Mesodermal cell (in vitro differentiated cells): ENCODE results near the gene BEST1.

Source experiments
- H3K27ac ChIP-seq: 2 replicates; pipeline ENCODE4 v1.7.0; 2013; ENCODE audit warnings: mild to moderate bottlenecking, low read depth, low read length, moderate library complexity; ENCODE audit not compliant: severe bottlenecking
- H3K36me3 ChIP-seq: 2 replicates; pipeline ENCODE4 v1.7.1; 2013; ENCODE audit warnings: mild to moderate bottlenecking, low read length, moderate library complexity; ENCODE audit not compliant: control insufficient read depth, insufficient read depth
- H3K4me1 ChIP-seq: one replicate; pipeline ENCODE4 v1.7.1; 2013; ENCODE audit warnings: mild to moderate bottlenecking, low read length; ENCODE audit not compliant: insufficient read depth, control insufficient read depth, poor library complexity, severe bottlenecking
- H3K4me3 ChIP-seq: 2 replicates; pipeline ENCODE4 v1.7.0; 2013; ENCODE audit warnings: low read length, control low read depth, mild to moderate bottlenecking; ENCODE audit not compliant: insufficient read depth, poor library complexity, severe bottlenecking; ENCODE audit errors: extremely low read depth
- H3K9me3 ChIP-seq: 2 replicates; pipeline ENCODE4 v1.7.1; 2013; ENCODE audit warnings: mild to moderate bottlenecking, low read length, moderate library complexity; ENCODE audit not compliant: control insufficient read depth
- WGBS, 2 experiments: methylation state at CpG; one replicate each; pipeline ENCODE4 v1.1.5; 2013; ENCODE audit warnings: missing lambda C conversion rate in 2 of 2; ENCODE audit not compliant: insufficient coverage in 2 of 2; 5-methylcytosine and 5-hydroxymethylcytosine counted together

The BEST1 gene

DNA sequence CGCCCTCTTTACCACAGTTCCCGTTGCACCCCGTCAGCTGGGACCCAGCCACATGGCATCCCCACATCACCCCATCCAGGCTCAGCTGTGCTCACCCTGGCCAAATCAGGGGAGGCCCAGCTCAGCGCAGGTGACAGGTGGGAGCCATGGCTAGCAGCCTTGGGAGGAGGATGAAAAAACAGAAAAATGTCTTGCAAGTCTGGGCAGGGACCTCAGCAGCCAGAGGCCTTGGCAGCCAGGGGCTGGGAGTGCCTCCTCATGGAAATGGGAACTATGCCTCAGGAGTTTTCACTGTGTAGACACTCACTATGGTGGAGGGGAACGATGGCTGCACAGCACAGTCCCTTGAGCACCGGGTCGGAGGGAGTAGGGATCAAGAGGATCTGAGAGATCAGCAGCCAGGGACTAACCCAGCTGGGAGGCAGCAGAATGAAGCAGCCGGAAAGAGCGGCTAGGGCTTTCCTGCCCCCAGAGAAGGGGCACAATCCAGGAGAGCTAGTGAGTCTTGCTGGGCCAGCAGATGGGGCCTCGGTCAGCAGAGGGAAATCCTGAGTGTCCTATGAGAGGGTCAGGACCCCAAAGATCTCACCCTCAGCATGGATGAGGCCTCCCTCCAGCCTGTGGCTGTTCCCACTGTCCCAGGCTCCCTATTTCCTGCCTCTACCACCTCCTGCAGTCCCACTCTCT lies 23.5 kb downstream of the BEST1 start:
- no peaks in the 10 kb centered on the region for H3K36me3 ChIP-seq
- no peak overlapping the region for H3K4me3 ChIP-seq
- no peak overlapping the region for H3K27ac ChIP-seq
- WGBS, 2 experiments, result 87 to 91% methylated on average over 6 to 9 of the region's 10 CpGs
- peaks cover 18% of the 10 kb centered on the region for H3K4me1 ChIP-seq
- no peaks in the 10 kb centered on the region for H3K9me3 ChIP-seq

DNA sequence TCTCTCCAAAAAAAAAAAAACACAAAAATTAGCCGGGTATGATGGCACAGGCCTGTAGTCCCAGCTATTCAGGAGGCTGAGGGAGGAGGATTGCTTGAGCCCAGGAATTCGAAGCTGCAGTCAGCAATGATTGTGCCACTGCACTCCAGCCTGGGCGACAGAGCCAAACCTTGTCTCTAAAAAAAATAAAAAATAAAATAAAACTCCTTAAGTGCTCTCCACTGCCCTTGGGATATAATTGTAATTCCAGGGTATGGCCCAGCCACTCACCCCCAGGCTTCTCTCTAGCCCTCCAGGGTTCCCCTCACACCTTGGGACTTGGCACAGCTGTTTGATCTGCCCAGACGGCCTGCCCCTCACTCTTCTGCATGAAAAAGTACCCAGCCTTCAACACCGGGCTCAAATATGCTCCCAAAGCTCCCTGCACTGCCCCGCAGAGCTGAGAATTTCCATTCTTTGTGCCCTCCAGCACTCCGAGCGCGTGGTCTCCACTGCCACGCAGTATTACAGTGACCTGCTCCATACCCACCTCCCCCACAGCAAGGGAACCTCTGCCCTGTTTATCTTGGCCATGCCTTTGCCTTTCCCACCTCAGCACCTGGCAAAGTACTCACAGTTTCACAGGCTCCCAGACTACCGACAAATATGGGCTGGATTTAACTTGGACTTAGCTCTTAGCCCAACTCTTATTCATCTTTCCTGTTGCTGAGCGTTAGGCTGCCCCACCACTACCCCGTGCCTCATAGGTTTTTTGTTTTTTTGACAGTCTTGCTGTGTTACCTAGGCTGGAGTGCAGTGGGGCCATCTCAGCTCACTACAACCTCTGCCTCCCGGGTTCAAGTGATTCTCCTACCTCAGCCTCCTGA lies 24.8 kb downstream of the BEST1 start:
- Histone ChIP-seq H3K4me1 (peaks cover 17% of the 10 kb centered on the region), H3K27ac (no peak overlapping the region)
- 77 to 88% methylated on average over 9 of the region's 14 CpGs for WGBS, 2 experiments

DNA sequence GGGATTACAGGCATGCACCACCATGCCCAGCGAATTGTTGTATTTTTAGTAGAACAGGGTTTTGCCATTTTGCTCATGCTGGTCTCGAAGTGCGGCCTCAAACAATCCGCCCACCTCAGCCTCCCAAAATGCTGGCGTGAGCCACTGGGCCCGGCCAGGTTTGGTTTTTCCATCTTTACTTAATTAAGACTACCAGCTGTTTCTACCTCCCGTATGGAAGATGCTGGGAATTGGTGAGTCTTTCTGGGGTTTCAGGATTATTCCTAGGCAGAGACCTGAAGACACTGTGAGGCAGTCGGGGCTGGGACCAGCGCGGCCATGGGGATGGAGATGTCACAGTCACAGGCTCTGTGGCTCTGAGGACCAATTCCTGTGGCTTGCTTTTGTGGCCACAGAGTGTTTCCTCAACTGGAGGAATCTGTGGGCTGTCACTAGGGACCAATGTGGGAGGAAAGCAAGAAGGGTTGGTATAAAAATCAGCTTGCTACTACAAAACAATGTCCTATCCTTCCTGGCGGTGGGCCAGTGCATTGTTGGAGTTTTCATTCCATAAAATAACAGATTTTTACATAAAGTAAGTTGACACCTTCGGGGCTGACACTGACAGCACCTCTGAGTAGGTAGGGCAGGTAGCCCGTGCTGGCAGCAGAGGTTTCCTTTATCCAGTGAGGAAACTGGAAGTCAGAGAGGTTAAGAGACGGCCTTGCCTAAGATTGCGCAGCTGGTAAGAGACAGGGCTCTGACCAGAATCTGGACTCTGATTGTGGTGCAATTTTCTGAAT lies 25.7 kb downstream of the BEST1 start:
- Histone ChIP-seq H3K4me1 (peaks cover 17% of the 10 kb centered on the region), H3K36me3 (no peaks in the 10 kb centered on the region), H3K4me3 (no peak overlapping the region), H3K9me3 (no peaks in the 10 kb centered on the region), H3K27ac (no peak overlapping the region)
- WGBS, 2 experiments, result 92% methylated on average over 9 to 14 of the region's 15 CpGs

More for the DNA sequence above, 24.8 kb downstream of the BEST1 start:
- no peaks in the 10 kb centered on the region for H3K9me3 ChIP-seq
- no peaks in the 10 kb centered on the region for H3K36me3 ChIP-seq
- H3K4me3 ChIP-seq, result no peak overlapping the region

DNA sequence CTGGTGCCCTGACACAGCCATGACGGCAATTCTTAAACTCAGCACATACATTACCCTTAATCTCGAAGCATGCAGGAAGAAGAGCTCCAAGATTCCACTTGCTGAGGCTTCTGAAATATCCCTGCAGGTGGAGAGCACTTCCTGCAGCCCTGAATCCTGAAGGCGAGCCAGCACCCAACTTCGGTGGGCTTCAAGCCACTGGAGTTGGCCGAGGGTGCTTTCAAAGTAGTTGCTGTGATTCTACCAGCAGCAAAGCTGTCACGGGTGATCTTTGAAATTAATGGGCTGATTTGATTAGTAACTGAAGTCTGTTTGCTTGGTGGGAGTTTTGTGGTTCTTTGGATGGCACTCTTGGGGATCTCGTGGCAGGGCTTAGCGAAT lies 26.3 kb downstream of the BEST1 start:
- Histone ChIP-seq H3K36me3 (no peaks in the 10 kb centered on the region), H3K4me1 (peaks cover 15% of the 10 kb centered on the region), H3K27ac (no peak overlapping the region), H3K4me3 (no peak overlapping the region), H3K9me3 (no peaks in the 10 kb centered on the region)
- WGBS, 2 experiments, result 90 to 91% methylated on average over 4 to 8 of the region's 8 CpGs

DNA sequence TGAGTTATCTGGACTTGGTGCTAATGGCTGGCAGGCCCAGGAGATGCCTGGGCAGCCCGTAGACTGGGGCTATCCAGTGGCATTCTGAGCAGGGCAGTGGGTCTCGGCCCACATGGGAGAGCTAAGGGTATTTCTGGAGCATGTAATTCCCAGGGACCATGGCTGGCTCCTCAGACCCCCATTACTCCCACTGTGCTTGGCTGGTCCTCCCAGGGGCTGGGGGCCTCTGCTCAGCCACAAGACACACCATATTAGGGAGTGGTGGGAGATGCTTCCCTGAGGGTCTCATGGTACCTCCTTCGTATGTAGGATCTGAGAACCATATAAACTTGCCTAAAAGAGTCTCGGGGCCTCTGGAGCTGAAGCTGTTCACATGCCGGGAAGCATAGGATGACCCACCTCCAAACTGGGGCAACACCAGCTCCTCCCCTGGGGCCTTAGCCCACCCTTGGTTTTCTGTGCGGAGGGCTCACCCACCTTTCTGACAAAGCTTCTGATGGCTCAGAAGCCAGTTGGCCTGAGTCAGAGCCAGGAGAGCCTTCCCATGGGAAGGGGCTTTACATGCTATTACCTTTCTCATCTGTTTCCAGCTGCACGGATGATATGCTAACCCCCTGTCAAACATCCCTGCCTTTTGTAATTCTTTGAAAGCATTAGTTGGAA lies 26.8 kb downstream of the BEST1 start:
- Histone ChIP-seq H3K4me1 (peaks cover 11% of the 10 kb centered on the region), H3K9me3 (no peaks in the 10 kb centered on the region)
- 78 to 79% methylated on average over 5 of the region's 7 CpGs for WGBS, 2 experiments

DNA sequence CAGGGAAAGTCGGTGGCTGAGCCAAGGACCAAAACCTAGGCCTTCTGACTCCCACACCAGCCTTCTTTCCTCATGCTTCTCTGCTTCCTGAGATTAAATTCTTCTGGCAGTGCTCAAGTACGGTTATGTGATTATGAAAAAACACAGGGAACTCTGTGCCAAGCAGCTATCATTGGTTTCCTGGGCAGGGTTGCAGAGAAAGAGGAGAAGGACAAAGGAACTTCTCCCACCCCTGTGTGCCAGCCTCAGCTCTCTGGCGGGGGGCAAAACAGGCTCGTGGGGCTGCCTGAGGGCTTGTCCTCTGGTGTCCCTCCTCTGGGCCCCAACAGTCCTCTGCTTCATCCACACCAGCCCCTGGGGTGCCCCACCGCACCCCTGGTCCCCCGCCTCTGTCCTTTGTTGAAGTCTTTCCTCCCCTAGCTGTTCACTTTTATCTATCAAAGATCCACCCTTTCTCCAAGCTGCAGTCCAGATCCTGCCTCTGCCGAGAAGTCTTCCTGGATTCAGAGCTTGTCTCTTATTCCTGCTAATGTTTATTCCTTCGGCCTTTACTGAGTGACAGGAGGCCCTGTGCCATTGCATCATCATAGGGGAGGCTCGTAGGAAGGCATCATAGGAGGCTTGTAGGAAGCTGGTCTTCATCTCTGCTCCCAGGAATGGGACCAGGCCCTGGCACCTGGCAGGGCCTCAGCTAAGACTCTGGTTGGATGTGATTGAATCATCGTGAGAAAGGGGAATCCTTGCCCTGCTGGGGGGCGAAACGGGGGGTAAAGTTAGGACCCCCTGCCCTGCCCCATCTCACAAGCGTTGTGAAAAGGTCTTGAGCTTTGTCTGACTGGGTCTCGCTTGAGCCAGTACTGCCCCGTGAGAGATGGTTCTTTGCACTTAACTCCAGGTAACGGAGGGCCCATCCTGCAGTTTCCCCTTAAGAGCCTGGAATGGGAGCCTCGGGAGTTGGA lies 28.8 kb downstream of the BEST1 start:
- WGBS, 2 experiments, result 89% methylated on average over 12 to 16 of the region's 17 CpGs
- Histone ChIP-seq H3K36me3 (no peaks in the 10 kb centered on the region), H3K4me3 (no peak overlapping the region), H3K4me1 (no peaks in the 10 kb centered on the region), H3K9me3 (no peaks in the 10 kb centered on the region), H3K27ac (no peak overlapping the region)

More for the DNA sequence above, 26.8 kb downstream of the BEST1 start:
- Histone ChIP-seq H3K36me3 (no peaks in the 10 kb centered on the region), H3K4me3 (no peak overlapping the region), H3K27ac (no peak overlapping the region)

DNA sequence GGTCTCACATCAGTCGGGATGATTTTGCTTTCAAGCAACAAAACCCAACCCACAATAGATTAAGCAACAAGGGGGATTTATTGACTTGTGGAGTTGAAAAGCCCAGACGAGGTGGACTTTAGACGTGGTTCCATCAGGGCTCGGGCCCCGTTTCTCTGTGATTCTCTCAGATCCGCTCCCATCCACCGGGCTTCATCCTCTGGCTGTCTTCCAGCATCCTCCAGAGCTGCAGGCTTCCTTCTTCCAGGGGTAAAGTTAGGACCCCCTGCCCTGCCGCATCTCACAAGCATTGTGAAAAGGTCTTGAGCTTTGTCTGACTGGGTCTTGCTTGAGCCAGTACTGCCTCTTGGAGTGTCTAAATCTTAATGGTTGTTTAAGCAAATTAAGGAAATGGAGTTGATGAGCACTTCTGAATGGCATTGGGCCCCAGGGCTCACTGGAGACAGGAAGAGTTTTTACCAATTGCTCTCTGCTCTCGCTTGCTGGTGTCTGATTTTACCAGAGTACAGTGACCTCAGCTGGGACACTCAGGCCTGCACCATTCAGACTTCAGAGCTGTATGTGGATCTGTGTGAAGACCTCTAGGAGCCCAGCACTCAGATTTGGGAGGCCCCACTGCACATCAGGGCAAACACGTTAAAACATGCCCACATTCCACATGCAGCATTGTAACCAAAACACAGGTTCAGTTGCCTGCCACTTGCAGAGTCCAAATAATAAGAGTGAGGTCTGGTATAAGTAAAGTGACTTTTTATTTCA lies 30.8 kb downstream of the BEST1 start:
- no peaks in the 10 kb centered on the region for H3K36me3 ChIP-seq
- H3K9me3 ChIP-seq, result no peaks in the 10 kb centered on the region
- H3K27ac ChIP-seq, result no peak overlapping the region
- no peak overlapping the region for H3K4me3 ChIP-seq
- WGBS, 2 experiments, result 93 to 94% methylated on average over 8 of the region's 10 CpGs
- H3K4me1 ChIP-seq, result no peaks in the 10 kb centered on the region

DNA sequence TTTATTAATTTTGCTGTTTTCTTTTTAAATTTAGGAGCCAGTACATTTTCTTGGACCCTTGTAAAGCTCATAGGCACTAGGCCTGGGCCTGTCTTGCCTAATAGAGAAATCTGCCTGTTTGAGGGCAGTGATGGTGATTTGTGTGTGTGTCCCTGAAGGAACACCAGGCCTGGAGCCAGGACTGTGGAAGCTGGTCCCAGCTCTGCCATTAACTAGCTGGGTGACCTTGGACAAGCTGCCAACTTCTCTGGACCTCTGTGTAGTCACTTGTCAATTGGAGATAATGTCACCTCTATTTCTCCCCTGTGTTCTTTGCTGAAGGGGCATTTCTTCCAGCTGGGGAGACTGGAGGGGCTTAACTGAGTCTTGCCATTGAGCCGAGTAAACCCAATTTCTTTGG lies 33.3 kb downstream of the BEST1 start:
- no peak overlapping the region for H3K4me3 ChIP-seq
- H3K27ac ChIP-seq, result no peak overlapping the region
- no peaks in the 10 kb centered on the region for H3K36me3 ChIP-seq
- no peaks in the 10 kb centered on the region for H3K9me3 ChIP-seq
- no peaks in the 10 kb centered on the region for H3K4me1 ChIP-seq
- WGBS, 2 experiments, result 83 to 88% methylated on average over 1 of the region's 1 CpG

DNA sequence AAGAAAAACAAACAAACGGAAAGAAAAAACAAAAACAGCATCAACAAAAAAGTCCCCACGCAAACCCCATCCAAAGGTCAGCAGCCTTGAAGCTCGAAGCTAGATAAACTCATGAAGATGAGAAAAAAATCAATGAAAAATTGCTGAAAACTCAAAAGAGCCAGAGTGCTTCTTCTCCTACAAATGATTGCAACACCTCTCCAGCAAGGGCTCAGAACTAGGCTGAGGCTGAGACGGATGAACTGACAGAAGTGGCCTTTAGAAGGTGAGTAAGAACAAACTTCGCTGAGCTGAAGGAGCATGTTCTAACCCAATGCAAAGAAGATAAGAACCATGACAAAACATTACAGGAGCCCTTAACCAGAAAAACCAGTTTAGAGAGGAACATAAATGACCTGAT lies 35.7 kb downstream of the BEST1 start:
- Histone ChIP-seq H3K4me3 (no peak overlapping the region), H3K27ac (no peak overlapping the region), H3K4me1 (no peaks in the 10 kb centered on the region), H3K36me3 (no peaks in the 10 kb centered on the region), H3K9me3 (no peaks in the 10 kb centered on the region)
- 100% methylated on average over 1 of the region's 5 CpGs for WGBS, 2 experiments
